Karpas-422 (cell line): Measurements from ENCODE around the gene EIF5AL1. TPM values are rescaled to one million over a fixed set of nuclear protein-coding genes. Genes with fewer than 3 reads are reported as not detected.
"Not testable (repeated sequence)": the region's sequence is repeated elsewhere in the genome, so short reads cannot be mapped to it uniquely, and the experiment has no call there.

Experiments used
- DNase-seq: peaks from one replicate; pipeline ENCODE4 v3.0.0-alpha.2; 2015
- H2AFZ ChIP-seq: fragments of 200-600 bp; sonication (generic); 2 replicates; pipeline ENCODE4 v1.6.1; 2014; ENCODE audit warnings: antibody characterized with exemption, low read length, mixed read lengths
- H3K27ac ChIP-seq: fragments of 200-600 bp; sonication (generic); 2 replicates; pipeline ENCODE4 v1.5.1; 2014; ENCODE audit warnings: mild to moderate bottlenecking, low read length, moderate library complexity
- H3K27me3 ChIP-seq: fragments of 200-600 bp; sonication (generic); 2 replicates; pipeline ENCODE4 v1.6.1; 2014; ENCODE audit warnings: low read length, mixed read lengths
- H3K36me3 ChIP-seq: fragments of 200-600 bp; sonication (generic); 2 replicates; pipeline ENCODE4 v1.6.1; 2014; ENCODE audit warnings: low read length, mixed read lengths; ENCODE audit not compliant: insufficient read depth
- H3K4me1 ChIP-seq: fragments of 200-600 bp; sonication (generic); 2 replicates; pipeline ENCODE4 v1.6.1; 2014; ENCODE audit warnings: mild to moderate bottlenecking, low read length, mixed read lengths
- H3K4me2 ChIP-seq: fragments of 200-600 bp; sonication (generic); 2 replicates; pipeline ENCODE4 v1.6.1; 2014; ENCODE audit warnings: low read length, low read depth, mild to moderate bottlenecking; ENCODE audit not compliant: poor library complexity, severe bottlenecking
- H3K4me3 ChIP-seq: fragments of 200-600 bp; sonication (generic); 2 replicates; pipeline ENCODE4 v1.5.1; 2014; ENCODE audit warnings: mild to moderate bottlenecking, antibody characterized with exemption, low read length, mixed read lengths
- H3K79me2 ChIP-seq: fragments of 200-600 bp; sonication (generic); 2 replicates; pipeline ENCODE4 v1.6.1; 2014; ENCODE audit warnings: mild to moderate bottlenecking, low read length, mixed read lengths
- H3K9ac ChIP-seq: fragments of 200-600 bp; sonication (generic); 2 replicates; pipeline ENCODE4 v1.6.0; 2014; ENCODE audit warnings: low read length
- H3K9me2 ChIP-seq: fragments of 200-600 bp; sonication (generic), shearing (Covaris generic); replicated peaks from 2 replicates; pipeline ENCODE4 v1.6.0; 2014; ENCODE audit warnings: mild to moderate bottlenecking, low read length, moderate library complexity; ENCODE audit not compliant: insufficient read depth
- H3K9me3 ChIP-seq: fragments of 300-700, 200-600 bp; sonication (generic); 2 replicates; pipeline ENCODE4 v1.6.1; 2014; ENCODE audit warnings: low read length, mixed read lengths
- H4K20me1 ChIP-seq: fragments of 200-600 bp; sonication (generic); 2 replicates; pipeline ENCODE4 v1.6.1; 2014; ENCODE audit warnings: mild to moderate bottlenecking, antibody characterized with exemption, low read length, low read depth; ENCODE audit not compliant: insufficient read depth
- total RNA-seq: library from RNA; depleted of rRNA; stranded (reverse); fragments of >200 nt; shearing (Covaris generic); gene quantifications from 2 replicates; pipeline ENCODE4 v1.2.3, GENCODE V29; 2014; ENCODE audit warnings: low replicate concordance; rRNA removed

The EIF5AL1 gene
- 0.11 TPM in 1 of 2 replicates, not detected in the other for total RNA-seq

DNA sequence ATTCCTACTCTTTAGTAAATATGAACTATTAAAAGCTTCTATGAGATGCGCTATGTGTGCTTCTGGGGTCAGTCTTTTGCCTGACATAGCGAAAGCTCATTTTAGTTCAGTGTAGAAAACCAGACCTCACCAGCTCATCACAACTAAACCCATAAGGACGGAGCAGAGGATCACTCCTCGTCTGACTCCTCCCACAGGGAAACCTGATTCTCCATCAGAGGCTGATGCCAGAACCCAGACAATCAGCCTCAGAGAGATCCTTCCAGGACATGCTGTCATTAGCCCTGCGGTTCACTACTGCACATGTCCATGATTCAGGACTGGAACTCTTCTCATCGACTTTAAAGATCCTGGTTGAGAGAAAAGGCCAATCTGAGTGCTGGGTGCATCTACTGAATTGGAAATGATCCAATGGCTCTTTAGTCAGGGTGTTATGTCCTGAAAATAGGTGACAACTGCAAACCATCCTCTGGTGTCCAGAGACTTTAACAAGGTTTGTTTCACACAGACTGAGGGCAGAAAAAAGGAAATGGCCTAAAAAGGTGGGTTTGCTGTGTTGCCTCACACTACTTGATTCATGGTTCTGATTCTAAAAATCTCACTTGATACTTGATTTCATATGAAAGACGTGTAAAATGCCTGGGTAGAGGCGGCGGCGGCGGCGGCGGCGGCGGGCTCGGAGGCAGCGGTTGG, at the start of gene EIF5AL1:
TSS of gene EIF5AL1 (plus strand) at position 643 of the 693 bp plus-strand sequence. CDS start 117 bp downstream, outside the sequence.
- not testable (repeated sequence) for H3K4me1 ChIP-seq, H3K4me3 ChIP-seq, H3K9me3 ChIP-seq, H2AFZ ChIP-seq, H3K9me2 ChIP-seq, H4K20me1 ChIP-seq, DNase-seq, H3K9ac ChIP-seq, H3K79me2 ChIP-seq, H3K36me3 ChIP-seq, H3K4me2 ChIP-seq, H3K27ac ChIP-seq, H3K27me3 ChIP-seq

DNA sequence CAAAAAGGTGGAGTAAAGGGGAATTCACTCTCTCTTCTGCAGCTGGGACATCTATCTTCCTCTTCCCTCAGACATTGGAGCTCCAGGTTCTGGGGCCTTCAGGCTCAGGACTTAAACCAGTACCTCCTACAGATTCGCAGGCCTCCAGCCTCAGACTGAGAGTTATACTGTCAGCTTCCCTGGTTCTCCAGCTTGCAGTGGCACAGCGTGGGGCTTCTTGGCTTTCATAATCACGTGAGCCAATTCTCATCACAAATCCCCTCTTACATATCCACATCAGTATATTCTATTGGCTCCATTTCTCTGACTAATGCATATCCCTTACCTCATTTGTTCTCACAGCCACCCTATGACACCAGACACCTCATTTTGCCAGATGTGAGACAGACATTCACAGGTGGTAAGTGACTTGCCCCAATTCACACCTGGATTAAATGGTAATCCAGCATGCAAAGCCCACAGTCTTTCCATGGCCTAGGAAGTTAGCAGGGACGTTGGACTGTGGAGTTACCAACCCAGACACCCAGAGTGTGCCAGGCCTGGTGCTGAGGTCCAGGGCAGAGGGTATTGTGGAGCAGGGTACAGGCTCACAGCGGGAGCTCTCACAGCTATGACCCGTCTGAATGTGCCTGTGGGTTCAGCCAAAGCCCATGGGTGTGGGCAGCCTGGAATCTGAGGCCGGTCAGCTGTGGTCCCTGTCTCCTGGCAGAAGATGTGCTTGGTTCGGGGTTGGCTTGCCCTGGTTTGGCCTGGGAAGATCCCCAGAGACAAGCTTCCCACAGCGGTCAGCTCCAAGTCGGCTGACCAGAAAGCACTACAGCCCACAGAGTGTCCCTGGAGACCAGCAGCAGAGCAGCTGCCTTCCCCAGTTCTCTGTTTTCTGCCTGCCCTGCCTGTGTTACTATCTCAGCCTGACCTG, 48.5 kb upstream of the EIF5AL1 start:
- Histone ChIP-seq H4K20me1 (no peaks in the 10 kb centered on the region), H3K9me2 (no peaks in the 10 kb centered on the region), H3K27ac (no peak overlapping the region), H3K9ac (no peak overlapping the region; the same call in 1 of the 2 replicates), H3K4me3 (no peak overlapping the region), H3K79me2 (no peaks in the 10 kb centered on the region), H3K4me2 (peak overlapping the region; percentile 14), H3K36me3 (no peaks in the 10 kb centered on the region), H2AFZ (no peak overlapping the region), H3K4me1 (peaks cover 24% of the 10 kb centered on the region), H3K9me3 (no peaks in the 10 kb centered on the region), H3K27me3 (no peaks in the 10 kb centered on the region)
- DNase-seq: no peak

DNA sequence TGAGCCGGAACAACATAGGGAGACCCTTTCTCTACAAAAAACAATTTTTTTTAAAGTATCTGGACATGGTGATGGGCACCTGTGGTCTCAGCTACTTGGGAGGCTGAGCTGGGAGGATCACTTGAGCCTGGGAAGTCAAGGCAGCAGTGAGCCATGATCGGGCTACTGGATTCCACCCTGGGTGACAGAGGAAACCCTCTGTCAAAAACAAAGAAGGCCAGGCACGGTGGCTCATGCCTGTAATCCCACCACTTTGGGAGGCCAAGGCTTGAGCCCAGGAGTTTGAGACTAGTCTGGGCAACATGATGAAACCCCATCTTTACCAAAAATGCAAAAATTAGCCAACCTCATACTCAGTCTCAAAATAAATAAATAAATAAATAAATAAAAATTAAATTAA, 47.0 kb upstream of the EIF5AL1 start:
- no peaks in the 10 kb centered on the region for H3K9me3 ChIP-seq
- no peak overlapping the region for H3K9ac ChIP-seq
- H3K9me2 ChIP-seq: no peaks in the 10 kb centered on the region

DNA sequence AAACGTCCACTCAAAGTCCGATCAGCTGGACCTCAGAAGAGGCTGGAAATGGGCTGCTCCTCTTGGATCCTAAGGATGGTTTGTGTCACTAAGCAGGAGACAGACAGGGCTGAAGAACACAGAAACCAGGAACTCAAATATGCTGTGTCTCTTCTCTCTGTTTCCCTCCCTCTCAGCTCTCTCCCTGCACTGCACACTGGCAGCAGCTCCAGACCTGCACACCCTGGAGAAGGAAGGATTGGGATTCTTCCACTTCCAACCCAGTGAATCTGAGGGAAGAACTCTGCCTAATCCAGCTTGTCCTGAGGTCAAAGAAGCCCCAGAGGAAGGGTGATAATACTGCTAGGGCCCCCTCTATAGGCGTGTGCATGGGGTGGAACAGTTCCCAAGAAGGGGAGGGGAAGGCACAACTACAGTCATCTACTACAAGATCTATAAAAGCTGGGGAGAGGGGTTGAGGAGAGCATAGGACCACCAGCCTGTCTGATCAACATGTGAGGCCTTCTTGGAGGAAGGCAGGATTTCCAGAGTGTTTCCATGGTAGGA, 44.2 kb upstream of the EIF5AL1 start:
- peaks cover 24% of the 10 kb centered on the region for H3K4me1 ChIP-seq
- H3K9me2 ChIP-seq: no peaks in the 10 kb centered on the region
- no peak overlapping the region for H3K4me3 ChIP-seq
- DNase-seq: no peak
- no peaks in the 10 kb centered on the region for H3K79me2 ChIP-seq
- H3K9me3 ChIP-seq: no peaks in the 10 kb centered on the region
- H4K20me1 ChIP-seq: no peaks in the 10 kb centered on the region
- H3K4me2 ChIP-seq: no peak overlapping the region
- no peak overlapping the region for H2AFZ ChIP-seq
- H3K9ac ChIP-seq: no peak overlapping the region
- no peaks in the 10 kb centered on the region for H3K27me3 ChIP-seq
- H3K27ac ChIP-seq: no peak overlapping the region
- no peaks in the 10 kb centered on the region for H3K36me3 ChIP-seq

More for the DNA sequence above, 47.0 kb upstream of the EIF5AL1 start:
- no peak overlapping the region for H3K27ac ChIP-seq
- H3K27me3 ChIP-seq: no peaks in the 10 kb centered on the region
- H3K4me3 ChIP-seq: no peak overlapping the region
- H4K20me1 ChIP-seq: no peaks in the 10 kb centered on the region
- H3K4me2 ChIP-seq: no peak overlapping the region
- H3K4me1 ChIP-seq: peaks cover 24% of the 10 kb centered on the region
- no peak overlapping the region for H2AFZ ChIP-seq
- H3K79me2 ChIP-seq: no peaks in the 10 kb centered on the region
- H3K36me3 ChIP-seq: no peaks in the 10 kb centered on the region
- no peak for DNase-seq

DNA sequence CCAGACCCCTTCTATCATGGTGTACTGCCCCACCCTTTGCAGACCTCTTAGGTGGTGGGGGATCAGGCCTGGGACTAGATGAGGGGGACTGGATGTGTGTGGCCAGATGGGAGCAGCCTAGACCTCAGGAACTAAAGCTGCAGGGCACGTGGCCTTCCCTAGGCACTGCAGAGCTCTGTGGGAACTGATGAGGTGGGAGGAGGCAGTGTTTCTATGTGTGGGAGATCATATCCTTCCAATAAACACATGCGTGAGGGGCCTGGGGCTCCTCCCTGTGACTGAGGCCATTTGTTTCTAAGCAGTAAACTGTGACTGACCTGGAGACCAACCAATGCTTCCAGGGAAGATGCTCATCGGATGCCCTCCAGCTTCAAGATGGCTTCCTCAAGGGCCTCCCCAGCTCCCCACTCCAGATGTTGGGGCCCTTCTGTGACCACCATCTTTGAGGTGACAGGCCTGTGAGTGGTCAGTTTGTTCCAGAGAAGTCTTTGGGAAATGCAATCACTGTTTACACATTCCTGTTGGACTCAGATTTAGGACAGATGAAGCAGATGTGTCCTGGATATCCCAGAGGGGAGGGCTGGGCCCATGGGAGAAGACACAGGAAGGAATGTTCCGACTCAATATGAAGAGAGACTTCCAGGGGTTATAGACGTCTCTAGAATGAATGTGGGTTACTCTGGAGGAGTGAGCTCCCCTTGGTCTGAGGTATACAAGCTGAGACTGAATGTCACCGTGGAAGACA, 43.3 kb upstream of the EIF5AL1 start:
- Histone ChIP-seq H3K27ac (no peak overlapping the region), H3K4me2 (no peak overlapping the region), H3K4me1 (peaks cover 15% of the 10 kb centered on the region), H3K36me3 (no peaks in the 10 kb centered on the region), H3K4me3 (no peak overlapping the region), H2AFZ (no peak overlapping the region), H3K9me2 (no peaks in the 10 kb centered on the region), H3K27me3 (no peaks in the 10 kb centered on the region), H3K79me2 (no peaks in the 10 kb centered on the region), H3K9me3 (no peaks in the 10 kb centered on the region), H4K20me1 (no peaks in the 10 kb centered on the region), H3K9ac (no peak overlapping the region)
- no peak for DNase-seq

DNA sequence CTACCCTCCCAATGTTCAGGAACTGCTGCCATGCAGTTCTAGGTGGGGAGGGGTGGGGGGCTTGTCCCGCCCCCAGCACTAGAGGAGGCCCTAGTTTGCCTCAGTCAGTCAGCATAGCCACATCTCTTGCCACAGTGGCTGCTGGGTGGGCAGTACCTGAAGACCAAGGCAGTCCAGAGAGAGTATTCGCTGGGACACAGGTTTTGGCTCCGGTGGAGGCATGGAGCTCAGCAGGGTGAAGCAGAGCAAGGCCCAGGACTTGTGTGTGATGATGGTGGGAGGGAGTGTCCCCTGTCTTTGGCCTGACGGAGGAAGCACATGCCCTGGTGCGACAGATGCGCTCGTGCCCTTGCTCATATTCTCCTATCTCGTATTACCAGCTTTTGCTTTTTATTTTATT, 42.2 kb upstream of the EIF5AL1 start:
- Histone ChIP-seq H3K9ac (no peak overlapping the region), H3K36me3 (no peaks in the 10 kb centered on the region), H3K4me3 (no peak overlapping the region), H3K4me2 (no peak overlapping the region), H3K9me3 (no peaks in the 10 kb centered on the region), H3K27ac (no peak overlapping the region), H3K27me3 (no peaks in the 10 kb centered on the region), H4K20me1 (no peaks in the 10 kb centered on the region), H3K79me2 (no peaks in the 10 kb centered on the region), H3K4me1 (peaks cover 6% of the 10 kb centered on the region), H2AFZ (no peak overlapping the region), H3K9me2 (no peaks in the 10 kb centered on the region)
- no peak for DNase-seq

DNA sequence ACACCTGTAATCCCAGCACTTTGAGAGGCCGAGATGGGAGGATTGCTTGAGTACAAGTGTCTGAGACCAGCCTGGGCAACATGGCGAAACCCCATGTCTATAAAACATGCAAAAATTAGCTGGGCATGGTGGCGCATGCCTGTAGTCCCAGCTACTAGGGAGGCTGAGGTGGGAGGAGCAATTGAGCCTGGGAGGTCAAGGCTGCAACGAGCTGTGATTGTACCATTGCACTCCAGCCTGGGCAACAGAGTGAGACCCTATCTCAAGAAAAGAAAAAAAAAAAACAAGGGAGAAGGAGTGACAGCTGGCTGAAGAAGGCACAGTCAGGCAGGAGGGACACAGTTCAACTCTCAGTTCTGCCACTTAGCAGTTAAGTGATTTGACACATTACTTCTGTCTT, 40.6 kb upstream of the EIF5AL1 start:
- Histone ChIP-seq H3K9me2 (no peaks in the 10 kb centered on the region), H3K4me2 (no peak overlapping the region), H4K20me1 (no peaks in the 10 kb centered on the region), H3K9me3 (no peaks in the 10 kb centered on the region), H3K79me2 (no peaks in the 10 kb centered on the region), H3K36me3 (no peaks in the 10 kb centered on the region), H3K27ac (no peak overlapping the region), H3K27me3 (no peaks in the 10 kb centered on the region), H2AFZ (no peak overlapping the region), H3K4me1 (peaks cover under 1% of the 10 kb centered on the region; the same call in 1 of the 2 replicates), H3K9ac (no peak overlapping the region), H3K4me3 (no peak overlapping the region)
- DNase-seq: no peak
